Mucosa of descending colon (tissue), 3 donors: ENCODE measurements around the gene ANKRD11. TPM values are rescaled to one million over a fixed set of nuclear protein-coding genes. Genes with fewer than 3 reads are reported as not detected.

ENCODE experiments used
- ATAC-seq: fragments of 200-7000 bp; cut with Tn5 transposase; one replicate; pipeline ENCODE4 v1.9.1; 2020; ENCODE audit warnings: mild to moderate bottlenecking, moderate library complexity
- DNase-seq, 3 donors: peaks; one replicate each; pipeline ENCODE4 v3.0.0-alpha.2; 2020
- H3K36me3 ChIP-seq: fragments of 200-600 bp; one replicate; pipeline ENCODE4 v1.8.0; 2021; ENCODE audit warnings: low read depth, mild to moderate bottlenecking
- H3K4me1 ChIP-seq: fragments of 200-600 bp; one replicate; pipeline ENCODE4 v1.8.0; 2021; ENCODE audit warnings: low read depth, mild to moderate bottlenecking
- H3K4me3 ChIP-seq: fragments of 200-600 bp; one replicate; pipeline ENCODE4 v1.8.0; 2021; ENCODE audit warnings: mild to moderate bottlenecking
- H3K9me3 ChIP-seq: fragments of 200-600 bp; one replicate; pipeline ENCODE4 v1.8.0; 2021; ENCODE audit warnings: mild to moderate bottlenecking
- intact Hi-C, 2 donors: fragments of 100-400 bp; cut with DNase I in 1 of 2; cut with micrococcal nuclease in 1 of 2; formaldehyde crosslinking; loops; one replicate each; pipeline versions ENCODE4 v1.11.0 to v1.11.1; 2022; cut with DNase I, micrococcal nuclease
- total RNA-seq, 3 donors: library from RNA; stranded (reverse); fragmentation: NEBNext Ultra II Directional in 2 of 3; extraction: Animal tissue kit (Norgen Biotek cat#: 25700) in 2 of 3; gene quantifications; one replicate each; pipeline versions ENCODE4 v1.2.1 to v1.2.4, GENCODE V29; 2021 to 2023
- TF ChIP-seq, protein P1 (sequence below): fragments of 200-600 bp; IDR thresholded peaks from one replicate; pipeline ENCODE4 v1.8.0; 2022; ENCODE audit warnings: antibody characterized with exemption, mild to moderate bottlenecking
- donor health status: DM: no; HTN: no; CAD: no; lungs with moderate emphysema.
- donor health status: DM: no; HTN: no; CAD: no.
- donor health status: DM: no; HTN: yes; CAD: no.

ANKRD11 gene
- total RNA-seq, 3 donors from 2014 or later, result 125 to 127 (median 127) TPM

DNA sequence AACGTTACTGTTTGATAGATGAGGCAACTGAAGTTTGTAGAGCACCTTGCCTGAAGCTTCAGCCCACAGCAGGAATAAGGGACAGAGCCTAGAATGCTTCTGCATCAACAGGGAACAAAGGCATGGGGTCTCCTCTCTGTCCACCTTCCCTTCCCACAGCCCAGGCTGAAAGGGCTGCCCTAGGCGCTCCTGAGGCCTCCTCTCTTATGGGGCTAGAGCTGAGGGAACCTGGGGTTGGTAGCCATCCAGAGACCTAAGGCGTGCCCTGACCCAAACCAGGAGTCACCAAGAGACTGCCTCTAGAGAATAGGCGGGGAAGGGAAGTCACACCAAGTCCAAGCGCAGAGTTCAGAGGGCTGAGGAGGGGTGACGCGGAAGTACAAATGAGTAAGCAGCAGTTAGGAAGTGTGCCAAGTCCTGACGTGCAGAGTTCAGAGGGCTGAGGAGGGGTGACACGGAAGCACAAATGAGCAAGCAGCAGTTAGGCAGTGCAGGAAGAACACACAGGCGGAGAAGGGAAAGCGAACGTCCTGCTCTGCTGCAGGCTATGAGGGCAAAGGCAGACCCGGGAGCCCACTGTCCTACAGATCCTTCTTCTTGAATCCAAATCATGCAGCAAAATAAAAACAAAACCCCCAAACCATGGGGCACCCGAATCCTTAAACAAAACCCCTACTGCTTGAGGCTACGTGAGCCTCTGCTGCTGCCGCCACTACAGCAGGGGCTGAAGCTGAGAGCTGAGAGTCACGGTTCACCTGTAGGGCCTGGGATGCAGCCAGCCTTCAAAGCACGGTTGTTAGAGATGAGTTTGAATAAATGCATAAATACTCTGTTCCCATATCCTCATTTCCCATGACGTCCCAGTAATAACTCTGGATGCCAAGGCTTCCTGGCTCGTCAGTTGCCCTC, 15.1 kb upstream of the ANKRD11 start:
- no peaks in the 10 kb centered on the region for H3K9me3 ChIP-seq
- ATAC-seq (peak; percentile 67), DNase-seq (peak; percentile 92 to 99 (median 93))
- H3K36me3 ChIP-seq, result no peaks in the 10 kb centered on the region
- H3K4me1 ChIP-seq, result peaks cover 51% of the 10 kb centered on the region
- TF ChIP-seq, protein P1, sequence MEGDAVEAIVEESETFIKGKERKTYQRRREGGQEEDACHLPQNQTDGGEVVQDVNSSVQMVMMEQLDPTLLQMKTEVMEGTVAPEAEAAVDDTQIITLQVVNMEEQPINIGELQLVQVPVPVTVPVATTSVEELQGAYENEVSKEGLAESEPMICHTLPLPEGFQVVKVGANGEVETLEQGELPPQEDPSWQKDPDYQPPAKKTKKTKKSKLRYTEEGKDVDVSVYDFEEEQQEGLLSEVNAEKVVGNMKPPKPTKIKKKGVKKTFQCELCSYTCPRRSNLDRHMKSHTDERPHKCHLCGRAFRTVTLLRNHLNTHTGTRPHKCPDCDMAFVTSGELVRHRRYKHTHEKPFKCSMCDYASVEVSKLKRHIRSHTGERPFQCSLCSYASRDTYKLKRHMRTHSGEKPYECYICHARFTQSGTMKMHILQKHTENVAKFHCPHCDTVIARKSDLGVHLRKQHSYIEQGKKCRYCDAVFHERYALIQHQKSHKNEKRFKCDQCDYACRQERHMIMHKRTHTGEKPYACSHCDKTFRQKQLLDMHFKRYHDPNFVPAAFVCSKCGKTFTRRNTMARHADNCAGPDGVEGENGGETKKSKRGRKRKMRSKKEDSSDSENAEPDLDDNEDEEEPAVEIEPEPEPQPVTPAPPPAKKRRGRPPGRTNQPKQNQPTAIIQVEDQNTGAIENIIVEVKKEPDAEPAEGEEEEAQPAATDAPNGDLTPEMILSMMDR, result no peak
- H3K4me3 ChIP-seq, result no peak overlapping the region
- intact Hi-C loops, result no loop called here

DNA sequence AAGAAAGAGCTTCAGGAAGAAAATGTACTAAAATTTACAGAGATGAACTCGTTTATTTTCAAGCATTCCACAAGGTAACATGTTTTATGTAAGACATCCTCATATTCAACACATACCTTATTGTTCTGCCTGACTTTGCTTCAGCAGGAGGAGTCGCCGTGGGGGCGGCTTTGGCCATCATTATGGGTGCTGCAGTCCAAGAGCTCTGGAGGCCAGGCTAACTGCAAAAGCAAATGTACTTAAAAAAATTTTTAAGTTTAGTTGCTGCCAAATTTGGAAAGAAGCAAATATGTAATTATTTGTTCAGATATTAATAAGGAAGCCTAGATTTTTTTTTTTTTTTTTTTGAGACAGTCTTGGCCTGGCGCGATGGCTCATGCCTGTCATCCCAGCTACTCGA, 13.7 kb upstream of the ANKRD11 start:
- Histone ChIP-seq H3K4me3 (no peak overlapping the region), H3K36me3 (no peaks in the 10 kb centered on the region), H3K9me3 (no peaks in the 10 kb centered on the region), H3K4me1 (peaks cover 42% of the 10 kb centered on the region)
- intact Hi-C loops, result no loop called here
- DNase-seq, result peak in 1 of 3 donors; percentile 51
- TF ChIP-seq, protein P1, result no peak
- no peak for ATAC-seq

DNA sequence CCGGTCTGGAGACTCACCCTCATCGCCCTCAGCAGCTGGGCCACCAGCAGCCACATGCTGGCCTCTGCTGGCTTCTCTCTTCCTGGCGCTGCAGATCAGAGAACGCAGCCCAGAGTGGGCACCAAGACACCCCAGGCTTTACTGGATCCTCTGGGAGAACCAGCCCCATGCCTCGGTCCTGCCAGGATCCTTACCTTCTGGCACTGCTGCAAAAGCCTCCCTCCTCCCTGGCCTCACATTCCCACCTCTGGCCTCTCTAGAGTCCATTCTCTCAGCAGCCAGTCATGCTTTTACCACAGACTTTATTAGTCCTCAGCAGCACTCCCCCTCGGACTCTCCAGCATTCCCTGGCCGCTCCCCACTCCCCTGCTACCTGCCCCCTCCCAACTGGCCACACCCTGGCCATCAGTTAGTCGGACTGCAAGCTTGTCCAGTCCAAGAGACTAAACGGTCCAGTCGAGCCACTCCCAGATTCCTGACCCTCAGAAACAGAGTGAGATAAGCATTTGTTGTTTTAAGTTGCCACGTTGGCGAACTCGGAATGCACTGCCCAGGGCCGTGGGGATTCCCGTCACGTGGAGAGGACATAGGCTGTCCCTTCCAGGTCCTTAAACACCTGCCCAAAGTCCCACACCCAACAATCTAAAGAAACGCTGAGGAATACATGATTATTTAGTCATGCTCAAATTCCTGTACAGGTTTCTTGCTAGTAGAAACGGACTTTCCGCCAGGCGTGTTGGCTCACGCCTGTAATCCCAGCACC, 11.9 kb upstream of the ANKRD11 start:
- ATAC-seq (peak; percentile 67), DNase-seq (peak; percentile 75 to 76 (median 75))
- Histone ChIP-seq H3K4me3 (no peak overlapping the region), H3K36me3 (no peaks in the 10 kb centered on the region), H3K9me3 (no peaks in the 10 kb centered on the region), H3K4me1 (peaks cover 53% of the 10 kb centered on the region)
- TF ChIP-seq, protein P1, result no peak
- intact Hi-C loops, result no loop called here

DNA sequence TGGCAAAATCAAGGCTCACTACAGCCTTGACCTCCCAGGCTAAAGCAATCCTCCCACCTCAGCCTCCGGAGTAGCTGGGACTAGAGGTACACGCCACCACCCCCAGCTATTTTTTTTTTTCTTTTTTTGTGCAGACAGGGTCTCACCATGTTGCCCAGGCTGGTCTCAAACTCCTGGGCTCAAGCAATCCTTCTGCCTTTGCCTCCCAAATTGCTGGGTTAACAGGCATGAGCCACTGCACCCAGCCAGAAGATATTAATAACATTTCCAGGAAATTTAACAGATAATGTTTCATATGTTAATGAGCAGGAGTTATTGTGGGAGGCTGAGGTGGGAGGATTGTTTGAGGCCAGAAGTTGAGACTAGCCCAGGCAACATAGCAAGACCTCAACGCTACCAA, 9.4 kb upstream of the ANKRD11 start:
- TF ChIP-seq, protein P1, result no peak
- no peak for ATAC-seq
- intact Hi-C loops, result no loop called here

DNA sequence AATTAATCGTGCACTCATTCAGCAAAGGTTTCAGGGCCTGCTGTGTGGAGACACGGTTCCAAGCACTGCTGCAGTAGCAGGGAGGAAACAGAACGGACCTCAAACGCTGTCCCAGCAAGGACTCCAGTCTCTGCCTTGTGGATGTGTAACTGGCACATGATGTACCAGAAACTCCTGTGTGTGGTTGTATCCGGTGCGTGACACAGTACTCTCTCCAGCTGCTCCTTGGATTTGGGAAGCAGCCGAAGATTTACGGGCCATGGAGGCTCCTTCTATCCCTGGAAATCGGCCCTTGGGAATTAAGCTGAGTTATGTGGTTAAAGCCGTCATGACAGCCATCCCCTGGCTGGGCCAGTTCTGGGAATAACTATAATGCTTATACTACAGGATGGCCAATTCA, 8.5 kb upstream of the ANKRD11 start:
- intact Hi-C loops, result no loop called here
- no peak overlapping the region for H3K4me3 ChIP-seq
- H3K4me1 ChIP-seq, result peaks cover 26% of the 10 kb centered on the region
- no peaks in the 10 kb centered on the region for H3K9me3 ChIP-seq
- H3K36me3 ChIP-seq, result no peaks in the 10 kb centered on the region
- TF ChIP-seq, protein P1, result no peak
- peak; percentile 34 for ATAC-seq
- peak in 1 of 3 donors; percentile 37 for DNase-seq

More for the DNA sequence above, 9.4 kb upstream of the ANKRD11 start:
- no peak overlapping the region for H3K4me3 ChIP-seq
- H3K9me3 ChIP-seq, result no peaks in the 10 kb centered on the region
- no peak for DNase-seq
- H3K4me1 ChIP-seq, result peaks cover 30% of the 10 kb centered on the region
- no peaks in the 10 kb centered on the region for H3K36me3 ChIP-seq
